Right atrium auricular region (tissue), 2 donors: ENCODE results near the gene FTL. TPM values are rescaled to one million over a fixed set of nuclear protein-coding genes. Genes with fewer than 3 reads are reported as not detected.
"Not testable (repeated sequence)": the region's sequence is repeated elsewhere in the genome, so short reads cannot be mapped to it uniquely, and the experiment has no call there.

Experiments
- DNase-seq: peaks from one replicate; pipeline ENCODE4 v3.0.0-alpha.2; 2019; ENCODE audit warnings: low spot score
- H3K27ac ChIP-seq, 2 donors: fragments of 200-600 bp; sonication (generic); 1 replicate in 1 of 2; 2 replicates in 1 of 2; pipeline ENCODE4 v1.5.1; 2016 to 2019
- H3K27me3 ChIP-seq, 2 donors: fragments of 200-600 bp; sonication (generic); one replicate each; pipeline versions ENCODE4 v1.5.1 to v1.6.0; 2017 to 2019
- H3K36me3 ChIP-seq: fragments of 200-600 bp; sonication (generic); one replicate; pipeline ENCODE4 v1.5.1; 2016
- H3K4me1 ChIP-seq, 2 donors: fragments of 200-600 bp; sonication (generic); one replicate each; pipeline versions ENCODE4 v1.5.1 to v1.6.0; 2017 to 2019
- H3K4me3 ChIP-seq, 2 donors: fragments of 200-600 bp; sonication (generic); 1 replicate in 1 of 2; 2 replicates in 1 of 2; pipeline ENCODE4 v1.5.1; 2017 to 2019; ENCODE audit warnings: mild to moderate bottlenecking in 1 of 2, moderate library complexity in 1 of 2
- H3K9me3 ChIP-seq, 2 donors: fragments of 200-600 bp; sonication (generic); one replicate each; pipeline ENCODE4 v1.5.1; 2019
- total RNA-seq, 2 donors: library from RNA; depleted of rRNA; stranded (reverse); fragments of >200 nt; gene quantifications; one replicate each; pipeline ENCODE4 v1.1.0, GENCODE V29; 2016
- TF ChIP-seq, protein P1 (sequence below), 2 donors: fragments of 200-600 bp; sonication (generic); IDR thresholded peaks; one replicate each; pipeline ENCODE4 v1.5.1; 2019; ENCODE audit warnings: antibody characterized with exemption in 2 of 2

FTL gene
- total RNA-seq, 2 donors from 2014 or later, result 1,493 to 3,053 TPM

GRCh38 chr19:48921721-48922500 is 43.2 kb upstream of the FTL start:
- no peak overlapping the region for H3K4me3 ChIP-seq
- TF ChIP-seq, protein P1, sequence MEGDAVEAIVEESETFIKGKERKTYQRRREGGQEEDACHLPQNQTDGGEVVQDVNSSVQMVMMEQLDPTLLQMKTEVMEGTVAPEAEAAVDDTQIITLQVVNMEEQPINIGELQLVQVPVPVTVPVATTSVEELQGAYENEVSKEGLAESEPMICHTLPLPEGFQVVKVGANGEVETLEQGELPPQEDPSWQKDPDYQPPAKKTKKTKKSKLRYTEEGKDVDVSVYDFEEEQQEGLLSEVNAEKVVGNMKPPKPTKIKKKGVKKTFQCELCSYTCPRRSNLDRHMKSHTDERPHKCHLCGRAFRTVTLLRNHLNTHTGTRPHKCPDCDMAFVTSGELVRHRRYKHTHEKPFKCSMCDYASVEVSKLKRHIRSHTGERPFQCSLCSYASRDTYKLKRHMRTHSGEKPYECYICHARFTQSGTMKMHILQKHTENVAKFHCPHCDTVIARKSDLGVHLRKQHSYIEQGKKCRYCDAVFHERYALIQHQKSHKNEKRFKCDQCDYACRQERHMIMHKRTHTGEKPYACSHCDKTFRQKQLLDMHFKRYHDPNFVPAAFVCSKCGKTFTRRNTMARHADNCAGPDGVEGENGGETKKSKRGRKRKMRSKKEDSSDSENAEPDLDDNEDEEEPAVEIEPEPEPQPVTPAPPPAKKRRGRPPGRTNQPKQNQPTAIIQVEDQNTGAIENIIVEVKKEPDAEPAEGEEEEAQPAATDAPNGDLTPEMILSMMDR (IDR thresholded peaks at IDR 0.05), result no peak
- H3K27me3 ChIP-seq, result no peaks in the 10 kb centered on the region
- H3K27ac ChIP-seq, result no peak overlapping the region
- no peaks in the 10 kb centered on the region for H3K9me3 ChIP-seq
- peaks cover 0 to 3% of the 10 kb centered on the region in 2 donors for H3K4me1 ChIP-seq
- peaks cover 43% of the 10 kb centered on the region for H3K36me3 ChIP-seq
- DNase-seq, result no peak

DNA sequence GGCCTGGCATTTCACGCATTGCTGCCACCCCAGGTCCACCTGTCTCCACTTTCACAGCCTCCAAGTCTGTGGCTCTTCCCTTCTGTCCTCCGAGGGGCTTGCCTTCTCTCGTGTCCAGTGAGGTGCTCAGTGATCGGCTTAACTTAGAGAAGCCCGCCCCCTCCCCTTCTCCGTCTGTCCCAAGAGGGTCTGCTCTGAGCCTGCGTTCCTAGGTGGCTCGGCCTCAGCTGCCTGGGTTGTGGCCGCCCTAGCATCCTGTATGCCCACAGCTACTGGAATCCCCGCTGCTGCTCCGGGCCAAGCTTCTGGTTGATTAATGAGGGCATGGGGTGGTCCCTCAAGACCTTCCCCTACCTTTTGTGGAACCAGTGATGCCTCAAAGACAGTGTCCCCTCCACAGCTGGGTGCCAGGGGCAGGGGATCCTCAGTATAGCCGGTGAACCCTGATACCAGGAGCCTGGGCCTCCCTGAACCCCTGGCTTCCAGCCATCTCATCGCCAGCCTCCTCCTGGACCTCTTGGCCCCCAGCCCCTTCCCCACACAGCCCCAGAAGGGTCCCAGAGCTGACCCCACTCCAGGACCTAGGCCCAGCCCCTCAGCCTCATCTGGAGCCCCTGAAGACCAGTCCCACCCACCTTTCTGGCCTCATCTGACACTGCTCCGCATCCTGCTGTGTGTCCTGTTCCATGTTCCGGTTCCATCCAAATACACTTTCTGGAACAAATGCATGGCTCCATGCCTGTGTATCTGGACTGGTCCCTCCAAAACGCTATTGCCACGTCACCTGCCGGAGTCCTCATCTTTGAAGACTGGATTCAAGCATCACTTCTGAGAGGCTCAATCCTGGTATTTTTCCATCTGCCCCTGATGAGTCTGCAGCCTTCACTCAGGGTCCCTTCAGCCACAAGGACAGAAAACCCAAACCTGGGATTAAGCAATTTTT is 42.3 kb upstream of the FTL start:
- DNase-seq, result no peak
- Histone ChIP-seq H3K4me3 (no peak overlapping the region), H3K27ac (no peak overlapping the region), H3K9me3 (no peaks in the 10 kb centered on the region), H3K27me3 (no peaks in the 10 kb centered on the region), H3K4me1 (peaks cover 0 to 8% of the 10 kb centered on the region in 2 donors), H3K36me3 (peaks cover 37% of the 10 kb centered on the region)
- TF ChIP-seq, protein P1 (IDR thresholded peaks at IDR 0.05), result no peak

DNA sequence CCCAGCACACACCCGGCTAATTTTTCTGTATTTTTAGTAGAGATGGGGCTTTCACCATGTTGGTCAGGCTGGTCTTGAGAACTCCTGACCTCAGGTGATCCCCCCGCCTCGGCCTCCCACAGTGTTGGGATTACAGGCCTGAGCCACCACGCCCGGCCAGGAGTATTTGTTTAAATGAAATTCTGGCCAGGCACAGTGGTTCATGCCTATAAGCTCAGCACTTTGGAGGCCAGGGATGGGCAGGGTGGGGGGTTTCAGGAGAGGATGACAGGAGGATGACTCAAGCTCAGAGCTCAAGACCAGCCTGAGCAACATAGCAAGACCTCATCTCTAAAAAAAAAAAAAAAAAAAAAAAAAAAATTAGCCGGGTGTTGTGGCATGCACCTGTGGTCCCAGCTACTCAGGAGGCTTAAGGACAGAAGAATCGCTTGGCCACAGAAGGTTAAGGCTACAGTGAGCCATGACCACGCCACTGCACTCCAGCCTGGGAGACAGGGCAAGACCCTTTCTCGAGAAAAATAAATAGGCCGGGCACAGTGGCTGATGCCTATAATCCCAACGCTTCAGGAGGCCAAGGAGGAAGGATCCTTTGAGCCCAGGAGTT is 39.8 kb upstream of the FTL start:
- Histone ChIP-seq H3K36me3 (peaks cover 22% of the 10 kb centered on the region), H3K4me1 (peaks cover 0 to 8% of the 10 kb centered on the region in 2 donors), H3K9me3 (no peaks in the 10 kb centered on the region), H3K4me3 (no peak overlapping the region), H3K27ac (no peak overlapping the region), H3K27me3 (no peaks in the 10 kb centered on the region)
- TF ChIP-seq, protein P1 (IDR thresholded peaks at IDR 0.05), result no peak
- DNase-seq, result no peak

DNA sequence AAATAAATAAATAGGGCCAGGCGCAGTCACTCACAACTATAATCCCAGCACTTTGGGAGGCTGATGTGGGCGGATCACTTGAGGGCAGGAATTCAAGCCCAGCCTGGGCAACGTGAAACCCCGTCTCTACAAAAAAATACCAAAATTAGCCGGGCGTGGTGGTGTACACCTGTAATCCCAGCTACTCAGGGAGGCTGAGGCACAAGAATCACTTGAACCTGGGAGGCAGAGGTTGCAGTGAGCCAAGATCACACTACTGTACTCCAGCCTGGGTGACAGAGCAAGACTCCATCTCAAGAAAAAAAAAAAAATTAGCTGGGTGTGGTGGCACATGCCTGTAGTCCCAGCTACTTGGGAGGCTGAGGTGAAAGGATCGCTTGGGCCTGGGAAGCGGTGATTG is 39.2 kb upstream of the FTL start:
- not testable (repeated sequence) for H3K27ac ChIP-seq, DNase-seq

DNA sequence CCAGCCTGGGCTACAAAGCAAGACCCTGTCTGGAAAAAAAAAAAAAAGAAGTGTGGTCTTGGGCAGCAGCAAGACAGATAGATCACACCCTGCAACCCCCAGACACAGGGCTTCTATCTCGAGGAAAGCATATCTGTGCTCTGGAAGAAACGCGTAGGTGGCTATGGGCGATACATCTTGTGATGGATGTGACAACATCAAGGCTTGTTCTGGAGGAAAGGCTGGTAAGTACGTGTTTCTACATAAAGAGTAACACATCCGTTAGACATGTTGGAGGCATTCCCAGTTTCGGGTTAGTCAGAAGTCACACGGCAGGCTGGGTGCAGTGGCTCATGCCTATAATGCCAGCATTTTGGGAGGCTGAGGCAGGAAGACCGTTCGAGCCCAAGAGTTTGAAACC is 38.2 kb upstream of the FTL start:
- Histone ChIP-seq H3K4me3 (no peak overlapping the region), H3K9me3 (no peaks in the 10 kb centered on the region), H3K27me3 (no peaks in the 10 kb centered on the region), H3K4me1 (peaks cover 0 to 8% of the 10 kb centered on the region in 2 donors), H3K36me3 (peaks cover 7% of the 10 kb centered on the region), H3K27ac (no peak overlapping the region)
- TF ChIP-seq, protein P1 (IDR thresholded peaks at IDR 0.05), result no peak
- DNase-seq, result peak; percentile 82

More for the DNA sequence above, 39.2 kb upstream of the FTL start:
- H3K9me3 ChIP-seq, H3K27me3 ChIP-seq, H3K4me3 ChIP-seq, H3K4me1 ChIP-seq: not testable (repeated sequence)
- H3K36me3 ChIP-seq, result peaks cover 17% of the 10 kb centered on the region

DNA sequence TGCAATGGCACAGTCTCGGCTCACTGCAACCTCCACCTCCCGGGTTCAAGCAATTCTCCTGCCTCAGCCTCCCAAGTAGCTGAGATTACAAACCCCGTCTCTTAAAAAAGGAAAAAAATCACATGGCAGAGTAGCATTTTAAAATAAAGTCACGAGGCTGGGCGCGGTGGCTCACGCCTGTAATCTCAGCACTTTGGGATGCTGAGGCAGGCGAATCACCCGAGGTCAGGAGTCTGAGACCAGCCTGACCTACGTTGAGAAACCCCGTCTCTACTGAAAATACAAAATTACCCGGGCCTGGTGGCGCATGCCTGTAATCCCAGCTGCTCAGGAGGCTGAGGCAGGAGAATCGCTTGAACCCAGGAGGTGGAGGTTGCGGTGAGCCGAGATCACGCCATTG is 37.4 kb upstream of the FTL start:
- H3K4me3 ChIP-seq, H3K27ac ChIP-seq, H3K27me3 ChIP-seq, H3K36me3 ChIP-seq, DNase-seq, H3K4me1 ChIP-seq, H3K9me3 ChIP-seq: not testable (repeated sequence)
